H1 (cell line): ENCODE results near the gene RCHY1. TPM values are rescaled to one million over a fixed set of nuclear protein-coding genes. Genes with fewer than 3 reads are reported as not detected.

Source experiments
- CTCF ChIA-PET: fragments of 300-600 bp; sonication (Branson Sonifier 250); formaldehyde crosslinking; loops from one replicate; lab custom pipeline; 2021; ENCODE audit not compliant: partially characterized antibody; lab: Charles Lee
- POLR2A ChIA-PET: fragments of 300-600 bp; sonication (Branson Sonifier 250); formaldehyde crosslinking; loops from one replicate; lab custom pipeline; 2021; ENCODE audit warnings: inconsistent platforms; ENCODE audit not compliant: partially characterized antibody; lab: Charles Lee
- DNase-seq, 2 experiments: peaks; one replicate each; pipeline versions ENCODE4 v3.0.0 to v3.0.0-alpha.2; 2010 to 2022; ENCODE audit warnings: low spot score in 2 of 2, low read depth in 1 of 2, mixed read lengths in 1 of 2
- FAIRE-seq: peaks from 2 replicates; lab custom pipeline; 2011; peaks lifted over from hg19 to GRCh38; lab: Jason Lieb, UNC
- H2AFZ ChIP-seq: 2 replicates; pipeline ENCODE4 v1.8.1; 2012; ENCODE audit warnings: low read length, inconsistent platforms
- H2AK5ac ChIP-seq: 2 replicates; pipeline ENCODE4 v1.6.1; 2013; ENCODE audit warnings: low read depth, low read length
- H2BK120ac ChIP-seq: replicated peaks from 2 replicates; pipeline ENCODE3; 2013; ENCODE audit warnings: low read depth, low read length, inconsistent platforms
- H2BK12ac ChIP-seq: 2 replicates; pipeline ENCODE4 v1.6.1; 2013; ENCODE audit warnings: low read depth, low read length
- H2BK15ac ChIP-seq: 2 replicates; pipeline ENCODE4 v1.6.1; 2013; ENCODE audit warnings: low read length
- H2BK20ac ChIP-seq: 2 replicates; pipeline ENCODE4 v1.6.1; 2013; ENCODE audit warnings: low read length
- H2BK5ac ChIP-seq: 2 replicates; pipeline ENCODE4 v1.6.1; 2013; ENCODE audit warnings: low read depth, low read length
- H3K14ac ChIP-seq: 2 replicates; pipeline ENCODE4 v1.6.1; 2013; ENCODE audit warnings: inconsistent platforms; ENCODE audit not compliant: insufficient read length
- H3K18ac ChIP-seq: 2 replicates; pipeline ENCODE4 v1.6.1; 2013; ENCODE audit warnings: low read length; ENCODE audit errors: extremely low read depth
- H3K23ac ChIP-seq: 2 replicates; pipeline ENCODE4 v1.6.1; 2013; ENCODE audit warnings: inconsistent platforms; ENCODE audit not compliant: insufficient read length
- H3K23me2 ChIP-seq: 2 replicates; pipeline ENCODE4 v1.6.1; 2013; ENCODE audit warnings: low read depth, low read length
- H3K27ac ChIP-seq: 2 replicates; pipeline ENCODE4 v1.6.1; 2011; ENCODE audit warnings: low read depth, low read length, inconsistent platforms
- H3K27me3 ChIP-seq, 4 experiments: replicated peaks in 1 of 4; 1 replicate in 1 of 4; 2 replicates in 3 of 4; pipeline versions ENCODE4 v1.6.1 to v1.8.1; 2011 to 2013; ENCODE audit warnings: low read length in 3 of 4, mild to moderate bottlenecking in 3 of 4, inconsistent platforms in 2 of 4, mixed read lengths in 2 of 4, moderate library complexity in 1 of 4; ENCODE audit not compliant: control insufficient read depth in 3 of 4, insufficient read depth in 3 of 4; ENCODE audit errors: extremely low read depth in 1 of 4
- H3K36me3 ChIP-seq, 4 experiments: 2 replicates each; pipeline versions ENCODE4 v1.6.1 to v1.8.1; 2011 to 2013; ENCODE audit warnings: mild to moderate bottlenecking in 4 of 4, low read length in 3 of 4, moderate library complexity in 2 of 4, control low read depth in 1 of 4, inconsistent platforms in 1 of 4; ENCODE audit not compliant: insufficient read depth in 4 of 4, control insufficient read depth in 2 of 4
- H3K4ac ChIP-seq: replicated peaks from 2 replicates; pipeline ENCODE3; 2013; ENCODE audit warnings: low read length, low read depth, mixed read lengths, inconsistent platforms; ENCODE audit not compliant: insufficient read length
- H3K4me1 ChIP-seq, 4 experiments: replicated peaks in 1 of 4; 1 replicate in 1 of 4; 2 replicates in 3 of 4; pipeline versions ENCODE4 v1.6.1 to v1.8.1; 2011 to 2013; ENCODE audit warnings: low read length in 3 of 4, inconsistent platforms in 2 of 4, mixed read lengths in 1 of 4; ENCODE audit not compliant: insufficient read depth in 4 of 4, control insufficient read depth in 3 of 4
- H3K4me2 ChIP-seq, 2 experiments: 2 replicates each; pipeline versions ENCODE4 v1.6.1 to v1.8.1; 2011 to 2013; ENCODE audit warnings: low read depth in 2 of 2, low read length in 2 of 2, control low read depth in 1 of 2, inconsistent platforms in 1 of 2, mild to moderate bottlenecking in 1 of 2; ENCODE audit not compliant: insufficient read depth in 1 of 2
- H3K4me3 ChIP-seq, 4 experiments: fragments of 200-600, 300-600 bp in 1 of 4; sonication (generic), shearing (Covaris generic), sonication (Bioruptor Twin) in 1 of 4; 2 replicates each; pipeline versions ENCODE4 v1.5.1 to v1.8.1; 2011 to 2016; ENCODE audit warnings: low read length in 4 of 4, low read depth in 3 of 4, control low read depth in 2 of 4, inconsistent platforms in 2 of 4, mild to moderate bottlenecking in 2 of 4, mixed read lengths in 1 of 4, moderate library complexity in 1 of 4; ENCODE audit not compliant: insufficient read depth in 2 of 4; ENCODE audit errors: extremely low read depth in 1 of 4
- H3K56ac ChIP-seq: replicated peaks from 2 replicates; pipeline ENCODE3; 2013; ENCODE audit warnings: low read depth, mild to moderate bottlenecking, mixed read lengths, low read length, inconsistent platforms; ENCODE audit not compliant: insufficient read length
- H3K79me1 ChIP-seq: 2 replicates; pipeline ENCODE4 v1.6.1; 2013; ENCODE audit warnings: low read depth, low read length, control low read depth
- H3K79me2 ChIP-seq, 2 experiments: 2 replicates each; pipeline versions ENCODE4 v1.6.1 to v1.8.1; 2012 to 2013; ENCODE audit warnings: low read length in 2 of 2, mild to moderate bottlenecking in 2 of 2, inconsistent platforms in 1 of 2; ENCODE audit not compliant: insufficient read depth in 2 of 2, control insufficient read depth in 1 of 2
- H3K9ac ChIP-seq, 4 experiments: replicated peaks in 1 of 4; 1 replicate in 1 of 4; 2 replicates in 3 of 4; pipeline versions ENCODE4 v1.6.1 to v1.8.1; 2011 to 2013; ENCODE audit warnings: low read depth in 3 of 4, low read length in 3 of 4, control low read depth in 2 of 4, mild to moderate bottlenecking in 2 of 4, moderate library complexity in 2 of 4, inconsistent platforms in 1 of 4; ENCODE audit errors: extremely low read depth in 1 of 4
- H3K9me3 ChIP-seq, 2 experiments: 2 replicates each; pipeline versions ENCODE4 v1.6.1 to v1.8.1; 2012 to 2013; ENCODE audit warnings: mild to moderate bottlenecking in 2 of 2, moderate library complexity in 2 of 2, control low read depth in 1 of 2, inconsistent platforms in 1 of 2, low read depth in 1 of 2, low read length in 1 of 2, mixed read lengths in 1 of 2; ENCODE audit not compliant: insufficient read depth in 2 of 2
- H4K20me1 ChIP-seq, 2 experiments: replicated peaks in 1 of 2; 2 replicates each; pipeline versions ENCODE3 to v1.8.1; 2011 to 2013; ENCODE audit warnings: inconsistent platforms in 2 of 2, low read length in 2 of 2, mild to moderate bottlenecking in 1 of 2; ENCODE audit not compliant: insufficient read depth in 2 of 2, control insufficient read depth in 1 of 2
- H4K5ac ChIP-seq: 2 replicates; pipeline ENCODE4 v1.6.1; 2013; ENCODE audit warnings: low read length, low read depth, mixed read lengths, inconsistent platforms; ENCODE audit not compliant: insufficient read length
- H4K8ac ChIP-seq: 2 replicates; pipeline ENCODE4 v1.8.0; 2013; ENCODE audit warnings: mild to moderate bottlenecking, moderate library complexity, low read length, inconsistent platforms; ENCODE audit not compliant: insufficient read depth; ENCODE audit errors: extremely low read depth
- H4K91ac ChIP-seq: replicated peaks from 2 replicates; pipeline ENCODE3; 2013; ENCODE audit warnings: low read length, mixed read lengths, inconsistent platforms; ENCODE audit not compliant: insufficient read length
- RAD21 ChIP-seq, 2 experiments: IDR thresholded peaks in 1 of 2; conservative IDR thresholded peaks in 1 of 2; 2 replicates each; pipeline ENCODE4 v1.6.1; 2011; ENCODE audit warnings: low read depth in 2 of 2, low read length in 2 of 2, improper control_type of control experiment in 1 of 2, inconsistent platforms in 1 of 2, mild to moderate bottlenecking in 1 of 2, moderate library complexity in 1 of 2
- RFX5 ChIP-seq: IDR thresholded peaks from 2 replicates; pipeline ENCODE4 v1.6.1; 2011; ENCODE audit warnings: low read depth, low read length, improper control_type of control experiment, borderline replicate concordance
- SIN3A ChIP-seq, 2 experiments: IDR thresholded peaks in 1 of 2; conservative IDR thresholded peaks in 1 of 2; 2 replicates each; pipeline ENCODE4 v1.6.1; 2011 to 2012; ENCODE audit warnings: low read length in 2 of 2, improper control_type of control experiment in 1 of 2, low read depth in 1 of 2, mild to moderate bottlenecking in 1 of 2
- YY1 ChIP-seq: IDR thresholded peaks from 2 replicates; pipeline ENCODE4 v1.6.1; 2011; ENCODE audit warnings: low read depth, mild to moderate bottlenecking, low read length
- WGBS, 2 experiments: shearing (Covaris generic) in 1 of 2; methylation state at CpG; one replicate each; pipeline versions ENCODE4 v1.1.6 to v1.1.7; 2013 to 2015; ENCODE audit warnings: low lambda C conversion rate in 2 of 2, mixed read lengths in 2 of 2, inconsistent platforms in 1 of 2, low coverage in 1 of 2, missing lambda C conversion rate in 1 of 2; ENCODE audit not compliant: insufficient replicate concordance in 2 of 2, insufficient coverage in 1 of 2, insufficient read length in 1 of 2; ENCODE audit errors: extremely low coverage in 1 of 2, missing lambda C conversion rate in 1 of 2; 5-methylcytosine and 5-hydroxymethylcytosine counted together
- polyA plus RNA-seq, 7 experiments: library from polyadenylated mRNA; depleted of rRNA in 3 of 7; stranded (reverse) in 5 of 7; unstranded in 2 of 7; fragments of >200 nt in 5 of 7; fragments of 200-250 nt in 2 of 7; gene quantifications; 1 replicate in 5 of 7; 2 replicates in 1 of 7; 4 replicates in 1 of 7; pipeline versions ENCODE4 v1.2.1 to v1.2.3, GENCODE V29; 2011 to 2013; ENCODE audit warnings: missing spikeins in 2 of 7, mixed read lengths in 2 of 7
- total RNA-seq: library from RNA; stranded (reverse); fragmentation: NEBNext Ultra II Directional; extraction: Animal tissue kit (Norgen Biotek cat#: 25700); gene quantifications from 2 replicates; pipeline ENCODE4 v1.2.1, GENCODE V29; 2021

Gene RCHY1
- total and polyA plus RNA-seq, 2 of the 8 experiments (the other 6 are each of a cell fraction or from before 2014, with no cell fraction given) = 30.3 to 44.0 TPM

DNA sequence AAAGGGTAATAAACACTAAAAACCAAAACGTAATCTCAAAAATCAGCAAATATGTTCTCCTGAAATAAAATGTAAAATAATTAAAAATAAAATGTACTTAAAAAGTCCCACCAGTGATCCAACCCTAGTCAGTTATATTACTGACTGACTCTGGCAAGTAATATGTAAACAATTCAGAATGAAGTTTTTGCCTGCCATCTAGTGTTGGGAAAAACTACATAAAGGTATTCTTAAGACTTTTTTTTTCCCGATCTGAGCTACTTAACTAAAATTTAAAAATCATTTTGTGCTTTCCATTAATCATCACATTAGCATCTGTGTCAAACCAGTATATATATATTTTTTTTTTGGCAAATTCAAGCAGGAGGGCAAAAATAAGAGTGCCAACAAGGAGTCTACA is 24.0 kb downstream of the RCHY1 start:
- no peak overlapping the region for H2BK12ac ChIP-seq
- no peaks in the 10 kb centered on the region for H3K23me2 ChIP-seq
- H2AK5ac ChIP-seq = no peak overlapping the region
- CTCF ChIA-PET = interaction anchor here (0.6 to 1.8 kb wide), 4 partner anchors 15 to 617 kb away, joined by 3 to 4 read pairs (median 3); no protein-coding TSS in a partner anchor
- no peak overlapping the region for H3K14ac ChIP-seq
- no peak overlapping the region for H3K27ac ChIP-seq
- H3K36me3 ChIP-seq = peaks cover 2 to 43% (median 12%) of the 10 kb centered on the region in 4 experiments; a peak in 6 of 8 replicates
- no peak overlapping the region for H3K4me2 ChIP-seq
- no peak overlapping the region for H2BK120ac ChIP-seq
- no peaks in the 10 kb centered on the region for H3K9me3 ChIP-seq
- no peak overlapping the region for H3K18ac ChIP-seq
- no peak overlapping the region for H4K91ac ChIP-seq
- H3K4me3 ChIP-seq = no peak overlapping the region
- DNase-seq (no peak), FAIRE-seq (no peak)
- 82% methylated on average over 2 of the region's 2 CpGs; no CpG with 5 or more reads in 1 of the 2 experiments for WGBS, 2 experiments
- H3K23ac ChIP-seq = no peak overlapping the region
- H2BK15ac ChIP-seq = no peak overlapping the region
- no peaks in the 10 kb centered on the region for H3K79me2 ChIP-seq
- H3K56ac ChIP-seq = no peak overlapping the region
- POLR2A ChIA-PET = no interaction called here
- no peaks in the 10 kb centered on the region for H4K20me1 ChIP-seq
- H3K4ac ChIP-seq = no peak overlapping the region
- H2BK20ac ChIP-seq = no peak overlapping the region
- H3K27me3 ChIP-seq = no peaks in the 10 kb centered on the region
- no peak overlapping the region for H4K8ac ChIP-seq
- H2BK5ac ChIP-seq = no peak overlapping the region
- 0 out of 7 replicates have a peak, but pooled peaks cover 0 to 3% (median 0%) of the 10 kb centered on the region in 4 experiments for H3K4me1 ChIP-seq
- no peaks in the 10 kb centered on the region for H3K79me1 ChIP-seq
- H2AFZ ChIP-seq = no peak overlapping the region
- no peak overlapping the region for H4K5ac ChIP-seq
- no peak overlapping the region for H3K9ac ChIP-seq
- TF ChIP-seq YY1 (no peak), RFX5 (no peak), SIN3A (conservative IDR thresholded peaks at IDR 0.05 in 1 of 2, IDR thresholded peaks at IDR 0.05 in 1 of 2; ENCODE audit: low read depth in 1 of 2, low read length in 2 of 2) (no peak), RAD21 (IDR thresholded peaks at IDR 0.05 in 1 of 2, conservative IDR thresholded peaks at IDR 0.05 in 1 of 2; ENCODE audit: low read depth in 2 of 2, low read length in 2 of 2) (peak; percentile 18 to 20; a peak in 2 of 4 replicates)
